ENCODE measurements around the gene ELL. TPM values are rescaled to one million over a fixed set of nuclear protein-coding genes. Genes with fewer than 3 reads are reported as not detected.
A peak's percentile ranks its signal among the peaks of the same experiment; 100 is the strongest.

Gene ELL
- total RNA-seq, 1 donor from 2014 or later = 19.2 TPM

DNA sequence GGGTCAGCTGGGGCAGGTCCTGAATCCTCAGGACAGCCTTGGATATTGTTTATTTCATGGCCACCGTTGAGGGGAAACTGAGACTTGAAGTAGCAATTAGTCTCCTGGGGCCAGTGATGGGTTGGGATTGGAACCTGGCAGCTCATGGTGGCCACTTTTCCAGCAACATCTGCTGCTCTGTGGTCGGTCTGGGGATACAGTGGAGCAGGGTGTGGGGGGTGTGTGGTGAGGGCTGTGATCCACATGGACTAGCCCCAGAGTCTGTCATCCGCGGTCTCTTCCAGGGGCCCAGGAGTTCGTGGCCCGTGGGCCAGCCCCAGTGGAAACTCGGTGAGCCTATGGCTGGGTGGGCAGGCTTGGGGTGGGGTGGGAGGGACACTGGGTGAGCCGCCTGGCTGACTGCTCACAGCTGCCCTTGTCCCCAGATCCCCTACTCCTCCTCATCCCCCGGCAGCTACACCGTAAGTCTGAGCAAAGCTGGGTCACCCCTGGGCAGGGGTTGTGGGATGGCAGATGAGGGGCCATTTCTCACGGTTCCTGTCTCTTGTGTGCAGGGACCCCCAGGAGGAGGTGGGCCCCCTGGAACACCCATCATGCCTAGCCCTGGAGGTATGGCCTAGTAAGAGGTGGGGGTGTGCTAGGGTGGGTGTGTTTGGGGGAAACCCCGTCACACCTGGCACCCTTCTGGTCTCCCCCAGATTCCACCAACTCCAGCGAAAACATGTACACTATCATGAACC is 89.4 kb downstream of the ELL start:
- Mint-ChIP-seq H3K9me3 (no peaks in the 10 kb centered on the region), H3K27ac (peak overlapping the region; percentile 80), H3K36me3 (peaks cover 2% of the 10 kb centered on the region), H3K4me1 (peaks cover 37% of the 10 kb centered on the region), H3K27me3 (ENCODE audit: low read depth) (no peaks in the 10 kb centered on the region), H3K4me3 (peak overlapping the region; percentile 62)
- DNase-seq (ENCODE audit: low spot score in 2 of 2, unreplicated experiment in 2 of 2) = no peak
- TF ChIP-seq, protein P1, sequence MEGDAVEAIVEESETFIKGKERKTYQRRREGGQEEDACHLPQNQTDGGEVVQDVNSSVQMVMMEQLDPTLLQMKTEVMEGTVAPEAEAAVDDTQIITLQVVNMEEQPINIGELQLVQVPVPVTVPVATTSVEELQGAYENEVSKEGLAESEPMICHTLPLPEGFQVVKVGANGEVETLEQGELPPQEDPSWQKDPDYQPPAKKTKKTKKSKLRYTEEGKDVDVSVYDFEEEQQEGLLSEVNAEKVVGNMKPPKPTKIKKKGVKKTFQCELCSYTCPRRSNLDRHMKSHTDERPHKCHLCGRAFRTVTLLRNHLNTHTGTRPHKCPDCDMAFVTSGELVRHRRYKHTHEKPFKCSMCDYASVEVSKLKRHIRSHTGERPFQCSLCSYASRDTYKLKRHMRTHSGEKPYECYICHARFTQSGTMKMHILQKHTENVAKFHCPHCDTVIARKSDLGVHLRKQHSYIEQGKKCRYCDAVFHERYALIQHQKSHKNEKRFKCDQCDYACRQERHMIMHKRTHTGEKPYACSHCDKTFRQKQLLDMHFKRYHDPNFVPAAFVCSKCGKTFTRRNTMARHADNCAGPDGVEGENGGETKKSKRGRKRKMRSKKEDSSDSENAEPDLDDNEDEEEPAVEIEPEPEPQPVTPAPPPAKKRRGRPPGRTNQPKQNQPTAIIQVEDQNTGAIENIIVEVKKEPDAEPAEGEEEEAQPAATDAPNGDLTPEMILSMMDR (IDR thresholded peaks at IDR 0.05; ENCODE audit: unreplicated experiment) = no peak

DNA sequence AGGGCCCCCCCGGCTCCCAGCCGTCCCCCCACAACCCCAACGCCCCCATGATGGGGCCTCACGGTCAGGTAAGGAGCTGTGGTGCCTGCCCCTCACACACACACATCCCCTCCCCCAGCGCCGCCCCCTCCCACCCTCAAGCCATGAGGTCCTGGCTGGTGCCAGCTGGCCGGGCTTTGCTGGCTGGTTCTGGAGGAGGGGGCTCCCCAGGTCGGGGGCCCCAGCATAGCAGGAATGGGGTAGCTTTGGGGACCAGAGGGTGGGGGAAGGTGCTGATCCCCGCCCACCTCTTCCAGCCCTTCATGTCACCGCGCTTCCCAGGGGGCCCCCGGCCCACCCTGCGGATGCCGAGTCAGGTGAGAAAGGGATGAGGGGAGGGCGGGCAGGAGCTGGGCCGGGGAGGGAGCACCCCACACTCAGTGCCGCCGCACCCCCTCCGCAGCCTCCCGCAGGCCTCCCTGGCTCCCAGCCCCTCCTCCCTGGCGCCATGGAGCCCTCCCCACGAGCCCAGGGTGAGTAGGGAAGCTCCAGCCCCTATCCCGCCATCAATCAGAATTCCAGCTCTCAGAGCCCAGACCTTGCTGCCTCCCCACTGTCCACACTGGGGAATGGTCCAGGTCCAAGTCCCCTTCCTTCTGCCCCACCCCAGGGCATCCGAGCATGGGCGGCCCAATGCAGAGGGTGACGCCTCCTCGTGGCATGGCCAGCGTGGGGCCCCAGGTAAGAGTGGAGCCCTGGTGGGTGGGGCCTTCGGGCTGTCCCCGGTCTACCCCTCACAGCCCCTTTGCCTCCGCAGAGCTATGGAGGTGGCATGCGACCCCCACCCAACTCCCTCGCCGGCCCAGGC is 90.3 kb downstream of the ELL start:
- Mint-ChIP-seq H3K4me1 (peaks cover 37% of the 10 kb centered on the region), H3K27me3 (ENCODE audit: low read depth) (no peaks in the 10 kb centered on the region), H3K27ac (peak overlapping the region; percentile 80), H3K36me3 (peaks cover 2% of the 10 kb centered on the region), H3K9me3 (no peaks in the 10 kb centered on the region), H3K4me3 (peak overlapping the region; percentile 57)
- DNase-seq (ENCODE audit: low spot score in 2 of 2, unreplicated experiment in 2 of 2) = no peak
- TF ChIP-seq, protein P1 (IDR thresholded peaks at IDR 0.05; ENCODE audit: unreplicated experiment) = no peak

DNA sequence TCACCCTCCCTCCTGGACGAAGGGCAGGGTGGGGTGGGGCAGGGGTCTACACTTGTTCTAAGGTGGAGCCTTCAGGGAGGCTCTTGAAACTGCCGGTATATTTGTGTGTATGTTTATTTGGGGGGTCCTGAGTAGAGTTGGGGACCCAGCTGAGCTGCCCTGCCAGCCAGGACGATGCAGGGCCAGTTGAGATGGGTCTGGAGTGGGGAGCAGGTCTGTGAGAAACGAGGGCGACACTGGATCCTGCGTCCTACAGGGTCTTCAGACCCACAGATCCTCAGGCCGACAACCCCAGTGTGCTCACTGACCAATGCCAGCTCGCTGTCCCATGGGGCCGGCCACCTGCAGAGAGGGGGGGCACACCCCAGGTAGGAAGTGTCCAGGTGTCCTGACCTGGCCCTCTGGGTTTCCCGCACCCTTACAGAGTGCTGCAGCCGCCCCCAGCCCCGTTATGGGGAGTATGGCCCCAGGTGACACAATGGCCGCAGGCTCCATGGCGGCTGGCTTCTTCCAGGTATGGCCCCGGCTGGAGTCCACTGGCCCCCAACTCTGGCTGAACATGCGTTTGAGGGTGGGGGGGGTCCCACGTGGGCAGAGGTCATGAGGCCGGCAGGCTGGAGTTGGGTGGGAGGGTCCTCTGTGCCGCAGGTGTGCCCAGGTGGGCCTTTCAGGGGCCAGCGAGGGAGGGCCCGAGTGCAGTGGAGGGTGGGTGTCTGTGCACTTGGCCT is 91.3 kb downstream of the ELL start:
- TF ChIP-seq, protein P1 (IDR thresholded peaks at IDR 0.05; ENCODE audit: unreplicated experiment) = no peak
- H3K27me3 Mint-ChIP-seq (ENCODE audit: low read depth) = no peaks in the 10 kb centered on the region
- peak overlapping the region; percentile 84 for H3K27ac Mint-ChIP-seq
- H3K4me1 Mint-ChIP-seq = peaks cover 34% of the 10 kb centered on the region
- peak overlapping the region; percentile 50 for H3K4me3 Mint-ChIP-seq
- no peaks in the 10 kb centered on the region for H3K36me3 Mint-ChIP-seq
- H3K9me3 Mint-ChIP-seq = no peaks in the 10 kb centered on the region
- DNase-seq (ENCODE audit: low spot score in 2 of 2, unreplicated experiment in 2 of 2) = no peak

DNA sequence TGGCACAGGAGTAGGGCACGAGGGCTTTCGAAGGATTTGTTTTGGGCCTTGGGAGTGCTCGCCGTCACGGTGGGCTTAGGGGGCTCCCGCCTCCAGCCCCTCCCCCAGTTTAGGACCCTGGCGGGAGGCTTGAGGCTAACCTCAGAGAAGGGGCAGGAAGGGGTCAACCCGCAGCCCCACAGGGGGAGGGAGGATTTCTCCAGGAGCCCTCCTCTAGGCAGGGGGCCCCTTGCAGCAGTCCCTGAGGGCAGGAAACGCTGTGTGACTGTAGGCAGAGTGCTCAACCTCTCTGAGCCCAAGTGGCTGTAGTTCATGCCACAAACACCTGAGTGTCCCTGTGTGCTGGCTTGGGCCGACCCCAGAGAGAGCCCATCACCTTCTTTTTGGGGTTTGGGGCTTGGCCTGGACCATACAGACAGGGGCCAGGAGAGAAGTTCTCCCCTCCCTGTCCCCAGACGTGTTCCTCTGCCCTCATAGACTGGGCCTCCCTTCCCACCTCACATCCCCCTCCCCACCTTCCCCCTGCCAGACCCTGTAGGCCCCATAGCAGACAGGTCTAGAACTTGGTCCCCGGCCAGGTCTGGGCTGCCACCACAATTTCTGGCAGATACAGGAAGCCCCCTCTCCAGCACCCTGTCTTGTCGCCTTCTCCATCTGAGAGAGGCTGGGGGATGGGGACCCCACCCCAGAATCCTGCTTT is 92.0 kb downstream of the ELL start:
- no peaks in the 10 kb centered on the region for H3K36me3 Mint-ChIP-seq
- peak overlapping the region; percentile 56 for H3K27ac Mint-ChIP-seq
- H3K4me3 Mint-ChIP-seq = peak overlapping the region; percentile 53
- TF ChIP-seq, protein P1 (IDR thresholded peaks at IDR 0.05; ENCODE audit: unreplicated experiment) = no peak
- DNase-seq (ENCODE audit: low spot score in 2 of 2, unreplicated experiment in 2 of 2) = no peak
- no peaks in the 10 kb centered on the region for H3K9me3 Mint-ChIP-seq
- no peaks in the 10 kb centered on the region for H3K27me3 Mint-ChIP-seq (ENCODE audit: low read depth)
- peaks cover 33% of the 10 kb centered on the region for H3K4me1 Mint-ChIP-seq
